ENCODE measurements around the gene SLC34A1.
A peak's percentile ranks its signal among the peaks of the same experiment; 100 is the strongest.

SLC34A1 gene

GRCh38 chr5:177445052-177445916 lies 61.0 kb downstream of the SLC34A1 start:
- no peak overlapping the region for H3K27ac ChIP-seq
- no peak for TF ChIP-seq CTCF (IDR thresholded peaks at IDR 0.05)
- no peak for DNase-seq (ENCODE audit: low spot score)
- H3K4me3 ChIP-seq, result no peak overlapping the region

GRCh38 chr5:177445917-177446199 lies 61.6 kb downstream of the SLC34A1 start:
- Histone ChIP-seq H3K27ac (no peak overlapping the region), H3K4me3 (peak overlapping the region; percentile 88)
- TF ChIP-seq CTCF (IDR thresholded peaks at IDR 0.05), result no peak
- DNase-seq (ENCODE audit: low spot score), result no peak

GRCh38 chr5:177446200-177447065 lies 62.2 kb downstream of the SLC34A1 start, which contains the start of gene PRR7:
TSS of gene PRR7 (plus strand) at chr5:177446814. CDS start at chr5:177455068, 8,254 bp downstream.
- no peak for TF ChIP-seq CTCF (IDR thresholded peaks at IDR 0.05)
- Histone ChIP-seq H3K4me3 (peak within 1 kb of the TSS; percentile 88), H3K27ac (no peak within 1 kb of the TSS)
- DNase-seq (ENCODE audit: low spot score), result no peak

GRCh38 chr5:177447066-177447610 lies 62.9 kb downstream of the SLC34A1 start:
- Histone ChIP-seq H3K4me3 (peak overlapping the region; percentile 88), H3K27ac (no peak overlapping the region)
- no peak for DNase-seq (ENCODE audit: low spot score)
- TF ChIP-seq CTCF (IDR thresholded peaks at IDR 0.05), result no peak

GRCh38 chr5:177447611-177448243 lies 63.5 kb downstream of the SLC34A1 start:
- no peak for DNase-seq (ENCODE audit: low spot score)
- Histone ChIP-seq H3K27ac (no peak overlapping the region), H3K4me3 (peak overlapping the region; percentile 88)
- TF ChIP-seq CTCF (IDR thresholded peaks at IDR 0.05), result no peak
